GM18907 (cell line): Measurements from ENCODE around the gene TUBB4B.

Experiments
- ATAC-seq: cut with Tn5 transposase; IDR thresholded peaks from one replicate; pipeline ENCODE4 v1.9.1; 2021; ENCODE audit warnings: mild to moderate bottlenecking, moderate library complexity; ENCODE audit not compliant: unreplicated experiment

TUBB4B gene

GRCh38 chr9:137269231-137269772 is 28.2 kb downstream of the TUBB4B start:
- ATAC-seq, result no peak

DNA sequence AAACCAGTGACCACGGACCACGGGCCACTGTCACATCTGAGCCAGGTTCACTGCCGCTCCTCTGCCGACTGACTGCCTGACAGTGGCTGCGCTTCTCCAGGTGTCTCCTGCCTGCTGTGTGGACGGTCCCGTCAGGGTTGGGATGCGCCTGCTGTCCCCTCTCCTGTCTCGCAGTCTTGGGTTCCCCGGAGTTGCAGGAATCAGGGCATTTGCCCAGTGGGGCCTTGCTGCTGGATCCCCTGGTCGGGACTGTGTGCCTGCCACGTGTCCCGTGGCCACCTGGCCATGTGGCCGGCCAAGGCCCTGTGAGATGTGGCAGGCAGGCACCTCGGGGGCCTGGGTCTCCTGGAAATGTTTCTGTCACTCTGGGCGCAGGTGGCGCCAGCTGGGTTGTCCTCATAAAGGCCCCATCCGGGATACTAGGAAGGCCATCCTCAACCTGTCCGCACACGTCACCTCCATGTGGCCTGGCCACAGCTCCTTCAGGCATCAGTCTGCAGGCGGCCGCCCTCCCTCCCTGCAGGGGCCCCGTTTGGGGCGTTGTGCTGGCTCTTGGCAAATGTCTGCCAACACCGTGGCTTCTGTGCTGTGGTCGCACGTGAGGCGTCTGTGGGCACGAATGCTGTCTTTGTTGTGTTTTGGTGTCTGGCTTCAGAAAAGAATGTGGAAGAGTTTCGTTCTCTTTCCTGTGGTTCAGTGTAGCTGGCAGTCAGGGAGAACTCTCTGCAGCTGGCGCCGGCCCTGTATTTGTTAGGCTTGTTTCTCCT is 30.0 kb downstream of the TUBB4B start:
- no peak for ATAC-seq

- ATAC-seq, result no peak
These were observed 30.6 kb downstream of the TUBB4B start for GRCh38 chr9:137271696-137272076.

DNA sequence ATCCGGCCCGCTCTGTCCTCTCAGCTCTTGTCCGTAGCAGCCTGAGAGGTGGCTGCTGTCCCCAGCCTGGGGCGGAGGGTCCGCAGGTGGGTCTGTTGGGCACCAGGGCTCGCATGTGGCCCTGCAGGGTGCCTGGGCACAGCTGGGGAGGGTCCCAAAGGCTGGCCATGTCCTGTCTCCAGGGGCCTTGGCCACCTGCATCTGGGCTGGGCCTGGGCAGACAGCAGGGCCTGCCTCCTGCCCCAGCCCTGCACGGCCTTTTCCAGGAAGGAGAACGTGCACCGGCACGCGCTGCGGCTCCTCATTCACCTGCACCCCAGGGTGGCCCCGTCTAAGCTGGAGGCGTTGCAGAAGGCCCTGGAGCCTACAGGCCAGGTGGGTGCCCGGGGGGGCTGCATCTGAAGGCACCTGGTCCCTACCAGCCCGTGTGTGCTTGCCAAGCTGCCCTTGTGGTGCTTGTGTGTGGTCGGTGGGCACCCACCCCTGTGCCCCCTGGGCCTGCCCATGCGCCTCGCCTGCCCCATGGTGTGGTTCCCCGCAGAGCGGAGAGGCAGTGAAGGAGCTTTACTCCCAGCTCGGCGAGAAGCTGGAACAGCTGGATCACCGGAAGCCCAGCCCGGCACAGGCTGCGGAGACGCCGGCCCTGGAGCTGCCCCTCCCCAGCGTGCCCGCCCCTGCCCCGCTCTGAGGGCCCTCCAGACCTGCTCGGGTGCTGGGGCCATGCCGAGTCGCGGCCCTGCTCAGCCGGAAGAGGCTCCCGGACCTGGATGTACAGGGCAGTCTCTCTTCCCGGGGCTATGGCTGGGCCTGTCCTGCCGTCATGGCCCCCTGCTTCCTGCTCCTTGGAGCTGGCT is 31.4 kb downstream of the TUBB4B start:
- no peak for ATAC-seq

GRCh38 chr9:137273095-137273490 is 32.0 kb downstream of the TUBB4B start:
- ATAC-seq, result no peak

DNA sequence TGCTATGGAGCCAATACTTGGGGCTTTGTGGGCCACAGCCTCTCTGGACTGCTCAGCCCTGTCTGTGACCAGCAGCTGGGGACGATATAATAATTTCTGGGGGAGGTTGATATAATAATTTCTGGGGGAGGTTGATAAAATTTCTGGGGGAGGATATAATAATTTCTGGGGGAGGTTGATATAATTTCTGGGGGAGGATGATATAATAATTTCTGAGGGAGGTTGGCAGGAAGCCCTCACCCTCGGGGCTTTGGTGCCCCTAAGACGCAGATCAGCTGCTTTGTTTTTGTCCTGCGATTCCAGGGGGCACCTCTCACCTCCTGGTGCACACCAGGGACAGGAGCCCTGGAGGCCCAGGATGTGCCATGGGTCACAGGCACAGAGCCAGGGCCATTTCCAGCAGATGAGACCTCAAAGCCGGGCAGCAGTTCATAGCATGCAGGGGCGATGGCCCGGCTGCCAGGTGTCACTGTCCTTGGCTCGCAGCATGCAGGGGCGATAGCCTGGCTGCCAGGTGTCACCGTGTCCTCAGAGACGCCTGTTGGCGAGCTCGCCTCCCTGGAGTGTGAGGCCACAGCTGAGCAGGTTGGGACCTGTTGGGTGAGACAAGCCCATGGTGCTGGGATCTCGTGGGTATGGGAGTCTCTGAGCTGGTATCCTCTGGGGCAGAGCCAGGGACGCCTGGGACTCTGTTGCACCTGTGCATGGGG is 32.7 kb downstream of the TUBB4B start:
- ATAC-seq, result no peak

GRCh38 chr9:137275203-137275587 is 34.1 kb downstream of the TUBB4B start:
- no peak for ATAC-seq

DNA sequence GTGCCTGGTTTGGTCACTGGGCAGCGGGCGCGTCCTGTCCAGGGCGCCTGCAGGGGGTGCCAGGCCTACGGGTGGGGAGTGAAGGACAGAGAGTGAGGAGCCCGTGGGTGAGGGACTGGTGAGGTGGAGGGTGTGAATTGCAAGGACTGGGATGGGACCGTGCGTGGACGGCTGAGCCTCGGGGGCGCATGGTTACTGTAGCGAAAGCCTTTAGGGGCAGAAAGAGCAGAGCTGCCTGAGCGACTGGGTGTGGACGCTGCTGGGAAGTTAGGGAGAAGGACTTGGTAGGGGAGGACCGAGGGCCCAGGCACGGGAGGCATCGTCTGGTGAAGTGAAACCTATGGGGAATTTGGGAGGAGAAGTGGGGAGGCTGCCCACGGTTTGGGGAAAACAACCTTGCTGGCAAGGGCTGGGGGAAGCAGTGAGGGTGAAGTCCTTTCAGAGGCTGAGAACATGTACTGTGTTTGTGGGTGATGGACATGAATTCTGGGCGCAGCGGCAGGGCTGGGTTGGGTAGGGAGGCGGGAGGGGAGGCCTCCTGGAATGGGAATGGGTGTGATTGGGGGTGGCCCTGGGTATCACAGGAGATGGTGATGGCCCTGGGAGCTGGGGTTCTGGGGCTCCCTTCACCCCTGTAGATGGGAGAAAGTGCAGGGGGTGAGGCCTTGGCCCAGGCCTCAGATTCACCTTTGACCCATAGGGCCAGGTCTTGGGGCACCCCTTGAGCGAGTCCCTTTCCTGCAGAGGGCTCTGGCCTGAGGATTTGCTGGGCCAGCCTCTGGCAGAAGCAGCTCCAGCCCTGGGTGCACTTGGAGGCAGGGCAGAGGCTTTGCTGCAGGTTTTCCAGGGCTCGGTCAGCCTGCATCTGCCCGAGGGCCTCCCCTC is 34.7 kb downstream of the TUBB4B start:
- no peak for ATAC-seq

GRCh38 chr9:137276473-137277328 is 35.6 kb downstream of the TUBB4B start:
- ATAC-seq, result peak; percentile 4

DNA sequence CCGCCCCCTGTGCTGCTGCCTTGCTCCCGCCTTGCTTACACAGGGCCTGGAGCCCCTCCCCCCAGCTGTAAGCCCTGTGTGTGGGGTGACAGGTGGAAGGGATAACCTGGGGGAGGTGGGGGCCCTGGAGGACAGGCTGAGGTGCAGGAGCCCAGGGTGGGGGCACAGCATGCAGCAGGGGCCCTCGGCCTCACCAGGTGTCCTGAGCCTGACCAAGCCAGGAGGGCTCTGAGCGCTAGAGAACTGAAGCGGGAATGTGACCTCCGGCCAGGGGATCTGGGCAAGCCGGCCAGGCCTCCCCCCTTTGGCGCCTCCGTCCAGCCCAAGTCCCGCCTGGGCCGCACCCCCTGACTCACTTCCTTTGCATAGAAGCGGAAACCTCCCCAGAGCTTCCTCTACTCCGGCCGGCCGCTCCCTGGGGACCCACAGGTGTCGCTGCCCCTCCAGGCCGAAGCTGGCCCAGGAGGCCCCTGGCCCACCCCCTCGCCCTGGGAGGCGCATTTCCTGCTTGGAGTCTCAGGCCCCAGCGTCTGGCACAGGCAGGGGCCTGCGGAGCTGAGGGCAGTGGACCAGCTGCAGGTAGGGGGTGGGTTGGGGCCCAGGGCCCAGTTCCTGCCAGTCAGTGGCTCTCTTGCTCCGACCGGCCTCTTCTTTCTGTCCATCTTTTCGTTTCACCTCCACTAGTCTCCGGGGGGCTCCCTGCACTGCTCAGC is 36.4 kb downstream of the TUBB4B start, which contains the start of gene TOR4A:
TOR4A (plus strand) TSS at position 398 of the 713 bp plus-strand sequence. CDS start 964 bp downstream, outside the sequence.
- ATAC-seq, result peak; percentile 69

- ATAC-seq, result peak; percentile 2
These were observed 37.1 kb downstream of the TUBB4B start for GRCh38 chr9:137278061-137278701.

DNA sequence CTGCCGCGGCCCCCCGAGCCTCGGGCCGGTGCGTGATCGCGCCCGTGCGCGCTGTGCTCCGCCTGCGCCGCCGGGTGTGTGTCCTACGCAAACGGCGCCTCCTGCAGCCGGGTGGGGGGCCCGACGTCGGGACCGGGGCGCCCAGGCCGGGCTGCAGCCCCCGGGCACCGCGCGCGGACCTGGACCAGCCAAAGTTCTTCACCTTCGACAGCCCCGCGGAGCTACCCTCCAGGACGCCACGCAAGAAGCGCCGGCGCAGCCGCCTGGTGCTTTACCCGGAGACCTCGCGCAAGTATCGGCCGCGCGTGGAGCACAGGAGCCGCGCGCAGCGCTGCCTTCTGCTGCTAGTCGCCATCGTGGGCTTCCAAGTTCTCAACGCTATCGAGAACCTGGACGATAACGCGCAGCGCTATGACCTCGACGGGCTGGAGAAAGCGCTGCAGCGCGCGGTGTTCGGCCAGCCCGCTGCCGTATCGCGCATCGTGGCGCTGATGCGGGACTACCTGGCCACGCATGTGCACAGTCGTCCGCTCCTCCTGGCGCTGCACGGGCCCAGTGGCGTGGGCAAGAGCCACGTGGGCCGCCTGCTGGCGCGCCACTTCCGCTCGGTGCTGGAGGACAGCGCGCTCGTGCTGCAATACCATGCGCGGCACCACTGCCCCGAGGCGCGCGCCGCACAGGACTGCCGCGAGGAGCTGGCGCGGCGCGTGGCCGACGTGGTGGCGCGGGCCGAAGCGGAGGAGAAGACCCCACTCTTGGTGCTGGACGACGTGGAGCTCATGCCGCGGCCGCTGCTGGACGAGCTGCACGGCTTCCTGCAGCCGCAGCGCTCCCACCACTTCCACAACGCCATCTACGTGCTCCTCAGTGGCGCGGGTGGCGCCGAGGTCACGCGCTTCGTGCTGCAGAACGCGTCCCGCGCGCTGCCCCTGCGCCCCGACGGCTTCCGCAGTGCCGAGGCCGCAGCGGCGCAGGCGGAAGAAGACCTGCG is 37.9 kb downstream of the TUBB4B start:
- ATAC-seq, result no peak

DNA sequence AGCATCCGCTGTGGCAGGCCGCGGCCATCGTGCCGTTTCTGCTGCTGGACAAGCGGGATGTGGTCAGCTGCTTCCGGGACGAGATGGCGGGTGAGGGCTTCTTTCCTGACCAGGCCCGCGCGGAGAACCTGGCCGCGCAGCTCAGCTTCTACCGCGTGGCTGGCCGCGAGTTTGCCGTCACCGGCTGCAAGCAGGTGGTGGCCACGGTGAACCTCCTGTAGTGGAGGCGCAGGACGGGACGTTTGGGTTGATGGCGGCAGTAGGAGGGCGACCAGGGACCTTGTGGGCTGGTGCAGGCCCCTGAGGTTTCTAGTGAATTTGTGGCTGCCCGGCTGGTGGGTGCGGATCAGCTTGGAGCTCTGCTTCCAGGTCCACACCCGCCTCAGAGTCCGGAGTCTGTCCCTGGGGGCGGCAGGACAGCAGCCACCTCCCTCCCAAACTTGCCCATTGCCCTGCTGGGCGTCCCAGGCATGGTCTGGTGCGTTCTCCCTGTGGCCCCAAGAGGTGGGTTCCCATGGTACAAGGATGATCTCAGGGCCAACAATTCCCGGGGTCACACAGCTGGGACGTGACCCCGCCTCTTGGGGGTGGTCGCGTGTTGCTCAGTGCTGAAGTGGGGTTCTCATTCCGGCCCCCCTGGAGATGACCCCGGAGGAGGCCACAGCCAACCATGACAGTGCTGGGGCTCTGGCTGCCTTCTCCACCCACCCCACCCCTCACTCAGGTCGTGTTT is 38.8 kb downstream of the TUBB4B start:
- no peak for ATAC-seq

GRCh38 chr9:137280474-137281344 is 39.6 kb downstream of the TUBB4B start:
- no peak for ATAC-seq
